Measurements from ENCODE around the gene SH3RF3.

The SH3RF3 gene

DNA sequence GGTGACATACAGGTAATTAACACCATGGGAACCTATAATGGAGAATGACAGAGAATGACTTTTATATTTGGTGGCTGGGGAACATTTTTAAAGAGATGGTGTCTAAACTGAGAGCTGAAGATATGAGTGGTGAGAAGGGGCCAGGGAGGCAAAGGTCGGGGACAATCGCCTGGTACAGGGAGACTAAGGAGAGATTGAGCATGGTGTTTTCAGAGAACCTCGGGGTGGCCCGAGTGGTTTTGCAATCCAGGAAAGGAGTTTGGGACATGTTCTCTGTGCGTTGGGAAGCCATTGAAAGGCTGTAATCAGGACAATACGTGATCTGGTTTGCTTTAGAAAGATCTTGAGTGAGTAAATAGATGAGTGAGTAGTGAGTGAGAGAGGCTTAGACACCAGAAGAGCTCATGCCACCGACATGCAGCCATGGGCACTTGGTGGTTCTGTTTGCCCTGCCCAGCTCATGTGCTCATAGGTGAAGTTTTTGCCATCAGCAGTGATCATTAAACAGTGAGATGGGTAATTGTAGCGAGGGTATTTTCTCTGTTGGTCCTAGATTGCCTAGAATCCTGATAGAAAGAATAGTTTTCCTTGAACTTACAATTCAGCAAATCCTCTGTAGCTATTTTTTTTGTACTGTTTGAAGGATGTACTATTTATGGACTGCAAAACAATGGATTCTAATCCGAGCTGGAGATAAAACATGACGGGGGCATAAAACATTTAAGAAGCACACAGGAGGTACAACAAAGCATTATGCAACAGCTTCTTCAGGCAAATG lies 114.7 kb downstream of the SH3RF3 start:
- DNase-seq (ENCODE audit: low read depth), result no peak

DNA sequence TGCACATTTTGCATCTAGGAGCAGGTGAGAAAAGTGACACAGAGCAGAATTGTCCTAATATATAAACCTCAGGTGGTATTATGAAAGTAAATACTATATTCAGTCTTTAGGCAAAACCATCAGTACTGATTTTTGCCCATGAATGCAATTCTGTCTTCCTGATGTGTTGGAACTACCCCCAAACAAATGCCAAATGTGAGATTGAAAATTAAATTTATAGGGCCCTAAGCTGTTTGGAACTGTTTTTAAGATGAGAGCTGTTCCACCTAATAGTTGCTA lies 115.2 kb downstream of the SH3RF3 start:
- DNase-seq (ENCODE audit: low read depth), result no peak

- DNase-seq (ENCODE audit: low read depth), result no peak
Measured at GRCh38 chr2:109244750-109245382, 115.9 kb downstream of the SH3RF3 start.

- no peak for DNase-seq (ENCODE audit: low read depth)
Measured at GRCh38 chr2:109246176-109246575, 117.2 kb downstream of the SH3RF3 start.

- no peak for DNase-seq (ENCODE audit: low read depth)
Measured at GRCh38 chr2:109246616-109247015, 117.6 kb downstream of the SH3RF3 start.

- DNase-seq (ENCODE audit: low read depth), result no peak
Measured at GRCh38 chr2:109247340-109247739, 118.3 kb downstream of the SH3RF3 start.

- no peak for DNase-seq (ENCODE audit: low read depth)
Measured at GRCh38 chr2:109247812-109248211, 118.8 kb downstream of the SH3RF3 start.

DNA sequence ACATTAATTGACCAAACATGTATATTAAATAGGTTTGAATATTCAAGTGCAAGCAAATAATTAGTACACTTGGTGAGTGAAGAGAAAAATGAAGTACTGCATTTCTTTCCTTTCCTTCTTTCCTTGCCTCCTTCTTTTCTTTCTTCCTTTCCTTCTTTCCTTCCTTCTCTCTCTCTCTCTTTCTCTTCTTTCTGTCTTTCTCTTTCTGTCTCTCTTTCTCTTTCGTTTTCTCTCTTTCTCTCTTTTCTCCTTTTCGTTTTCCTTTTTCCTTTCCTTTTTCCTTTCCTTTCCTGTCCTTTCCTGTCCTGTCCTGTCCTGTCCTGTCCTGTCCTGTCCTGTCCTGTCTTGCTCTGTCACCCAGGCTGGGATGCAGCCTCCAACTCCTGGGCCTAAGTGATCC lies 119.6 kb downstream of the SH3RF3 start:
- DNase-seq (ENCODE audit: low read depth), result no peak

DNA sequence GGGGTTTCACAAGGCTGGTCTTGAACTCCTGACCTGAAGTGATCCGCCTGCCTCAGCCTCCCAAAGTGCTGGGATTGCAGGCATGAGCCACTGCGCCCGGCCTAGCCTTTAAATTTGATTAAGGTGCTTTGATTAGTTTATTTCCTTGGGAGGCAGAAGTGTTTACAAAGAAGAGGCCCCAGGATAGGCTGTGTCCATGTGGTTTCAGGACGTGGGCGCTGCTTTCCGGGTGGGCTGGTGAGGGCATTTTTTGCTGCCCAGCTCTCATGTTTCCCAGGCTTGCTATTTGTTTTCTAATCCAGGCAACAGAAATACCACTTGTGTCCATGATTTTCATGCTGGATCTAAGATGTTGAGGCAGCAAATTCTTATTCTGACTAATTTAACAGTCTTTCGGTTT lies 124.2 kb downstream of the SH3RF3 start:
- DNase-seq (ENCODE audit: low read depth), result no peak

DNA sequence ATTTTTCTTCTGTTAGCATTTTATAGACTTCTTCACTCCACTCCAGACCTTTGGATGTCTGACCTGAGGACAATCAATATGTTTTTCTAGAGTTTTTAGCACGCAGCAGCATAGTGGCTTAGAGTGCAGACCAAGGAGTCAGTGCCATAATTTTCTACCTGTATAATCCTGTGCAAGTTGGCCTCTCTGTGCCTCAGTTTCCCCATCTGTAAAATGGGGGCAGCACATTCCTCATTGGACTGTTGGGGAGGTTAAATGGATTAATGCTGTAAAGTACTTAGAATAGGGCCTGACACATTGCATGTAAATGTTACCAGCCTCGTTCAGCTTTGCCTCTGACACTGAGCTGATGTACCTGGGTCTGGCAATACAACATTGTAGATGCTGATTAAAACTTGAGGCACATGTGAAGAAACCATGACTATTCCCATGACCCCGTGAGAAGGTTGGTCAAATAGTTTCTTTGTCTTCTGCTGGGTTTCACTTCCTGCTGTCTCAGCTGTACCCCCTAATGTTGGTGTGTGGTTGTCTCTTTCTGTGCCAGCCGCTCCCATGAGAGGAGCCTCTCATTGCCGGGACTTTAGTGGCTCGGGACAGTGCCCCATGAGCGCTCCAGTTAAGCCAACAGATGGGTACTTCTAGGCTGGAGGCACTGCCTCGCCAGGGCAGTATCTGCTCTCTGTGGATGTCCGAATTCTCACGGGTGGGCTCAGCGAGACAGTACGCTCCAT lies 125.3 kb downstream of the SH3RF3 start:
- no peak for DNase-seq (ENCODE audit: low read depth)

- no peak for DNase-seq (ENCODE audit: low read depth)
Measured at GRCh38 chr2:109255654-109256053, 126.6 kb downstream of the SH3RF3 start.

- DNase-seq (ENCODE audit: low read depth), result no peak
Measured at GRCh38 chr2:109256111-109256510, 127.1 kb downstream of the SH3RF3 start.

DNA sequence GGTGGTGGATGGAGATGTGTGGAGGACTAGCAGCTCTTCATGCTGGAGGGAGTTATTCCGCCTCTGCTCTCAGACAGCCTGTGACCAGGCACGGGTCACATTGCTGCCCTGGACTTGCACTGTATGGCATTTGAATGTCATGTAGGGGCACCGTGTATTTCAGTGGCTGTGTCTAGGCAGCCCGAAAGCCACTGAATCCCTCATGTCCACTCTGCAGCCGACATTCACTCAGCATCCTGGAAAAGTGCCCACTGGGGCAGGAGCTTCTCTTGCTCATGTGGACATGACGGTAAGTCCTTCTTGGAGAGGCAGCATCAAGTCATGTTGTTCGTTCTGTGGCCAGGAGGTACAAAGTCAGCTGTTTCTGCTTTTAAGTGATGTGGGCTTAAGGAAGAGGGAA lies 127.9 kb downstream of the SH3RF3 start:
- no peak for DNase-seq (ENCODE audit: low read depth)

DNA sequence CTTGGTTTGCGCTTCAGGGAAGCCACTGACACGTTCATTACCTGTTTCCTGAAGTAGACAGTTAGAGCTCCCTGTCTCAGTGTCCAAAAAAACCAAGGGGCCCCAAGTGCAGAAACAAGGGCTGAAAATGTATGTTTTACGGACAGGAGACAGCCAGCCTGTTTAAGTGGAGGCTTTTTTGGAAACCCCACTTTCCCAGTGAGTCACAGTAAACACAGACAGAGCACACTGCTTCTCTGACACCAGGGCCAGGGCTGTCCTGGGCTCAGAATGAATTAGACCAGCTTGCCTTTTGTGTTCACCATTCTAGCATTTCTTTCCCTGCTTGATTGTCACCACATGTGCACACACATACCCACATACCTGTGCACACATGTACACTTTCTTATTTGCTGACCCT lies 128.6 kb downstream of the SH3RF3 start:
- no peak for DNase-seq (ENCODE audit: low read depth)

DNA sequence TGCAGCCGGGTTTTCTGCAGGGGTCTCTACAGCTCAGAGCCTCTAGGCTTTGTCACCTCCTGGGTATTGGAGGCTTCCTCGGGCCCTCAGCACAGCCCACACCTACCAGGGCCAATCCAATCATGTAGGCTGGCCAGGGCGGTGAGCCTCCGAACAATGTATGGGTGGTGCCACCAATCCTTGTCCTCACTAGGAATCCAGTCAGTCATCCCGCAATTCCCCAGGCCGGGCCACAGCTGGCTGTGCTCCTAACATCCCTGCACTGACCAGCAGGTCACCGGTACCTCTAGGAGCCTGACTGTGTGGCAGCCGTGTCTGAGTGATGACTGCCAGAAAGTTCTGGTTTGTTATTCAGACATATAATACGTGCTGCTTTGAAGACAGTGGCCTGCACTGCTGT lies 129.4 kb downstream of the SH3RF3 start:
- DNase-seq (ENCODE audit: low read depth), result no peak

DNA sequence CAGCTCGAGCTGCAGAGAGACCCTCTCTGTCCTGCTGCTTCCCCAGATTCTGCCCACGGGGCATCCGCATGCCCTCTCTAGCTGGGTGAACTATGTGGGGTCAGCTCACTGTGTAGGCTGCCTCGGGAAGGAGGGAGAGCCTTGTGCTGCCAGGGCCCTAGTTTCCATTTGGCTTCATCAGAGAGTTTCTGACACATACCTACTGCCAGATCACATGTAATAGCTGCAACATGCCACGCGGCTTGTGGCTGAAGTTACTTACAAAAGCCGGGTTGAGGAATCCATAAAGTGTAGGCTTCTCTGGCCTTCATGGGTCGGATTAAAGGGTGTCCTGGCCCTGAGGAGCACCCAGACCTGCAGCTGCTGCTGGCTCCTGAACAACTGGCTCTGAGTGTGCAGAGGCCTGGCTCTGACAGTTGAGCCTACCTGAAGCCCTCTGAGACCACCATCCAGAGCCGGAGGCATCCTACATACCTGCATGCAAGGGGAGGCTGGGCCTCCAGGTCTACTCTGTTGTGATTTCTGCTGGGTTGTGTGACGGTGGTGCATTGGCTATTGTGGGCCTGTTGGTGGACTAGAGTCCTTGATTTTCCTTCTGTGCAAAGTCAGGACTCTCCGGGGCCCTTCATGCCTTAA lies 130.0 kb downstream of the SH3RF3 start:
- DNase-seq (ENCODE audit: low read depth), result no peak

DNA sequence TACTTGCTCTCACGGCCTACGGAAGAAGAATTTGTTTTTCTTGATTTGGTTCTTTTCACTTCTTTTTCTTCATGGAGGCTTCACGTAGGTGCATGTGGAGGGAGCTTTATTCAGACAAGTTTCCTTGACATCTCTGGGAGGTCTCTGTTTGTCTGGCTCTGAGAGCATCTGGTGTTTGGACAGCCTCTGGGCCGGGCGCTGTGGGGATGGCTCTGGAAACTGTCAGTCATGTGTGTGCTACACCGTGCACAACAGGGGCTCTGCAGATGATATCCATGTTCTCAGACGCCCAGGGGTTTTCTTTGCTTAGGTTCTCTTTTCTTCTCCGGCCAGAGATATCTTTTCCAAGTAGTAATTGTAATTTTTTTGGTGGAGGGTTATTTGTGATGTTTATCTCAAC lies 130.7 kb downstream of the SH3RF3 start:
- DNase-seq (ENCODE audit: low read depth), result no peak

DNA sequence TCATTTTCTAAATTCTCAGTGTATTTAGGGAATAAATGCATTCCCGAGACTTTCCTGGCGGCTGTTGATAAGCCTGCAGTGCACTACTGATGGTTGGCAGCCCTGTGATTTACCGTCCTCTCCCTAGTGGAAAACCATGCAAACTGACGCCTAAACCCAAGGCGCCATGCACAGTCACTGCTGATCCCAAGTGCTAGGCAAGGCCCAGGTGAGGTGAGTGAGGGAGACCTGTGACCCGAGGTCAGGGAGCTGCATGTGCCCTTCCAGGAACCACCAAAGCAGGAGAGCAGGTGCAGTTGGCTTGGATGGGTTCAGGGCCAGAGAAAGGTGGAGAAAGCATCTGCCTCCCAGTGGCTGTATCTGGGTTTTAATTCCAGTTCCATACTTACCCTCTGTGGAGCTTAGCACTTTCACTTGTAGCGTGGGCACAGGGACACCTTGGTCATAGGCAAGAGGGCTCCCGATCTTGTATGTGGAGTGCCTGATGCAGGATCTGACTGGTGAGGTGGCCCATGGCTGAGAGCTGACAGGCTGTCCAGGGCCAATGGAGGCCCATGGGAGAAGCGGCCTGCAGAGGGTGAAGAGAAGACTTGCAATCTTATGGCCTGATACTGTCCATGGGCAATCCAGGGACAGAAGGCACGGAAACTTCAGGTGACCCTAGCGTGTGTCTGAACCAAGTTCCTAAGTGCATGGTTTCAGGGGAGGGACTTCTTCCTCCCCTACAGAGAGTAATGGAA lies 131.3 kb downstream of the SH3RF3 start:
- no peak for DNase-seq (ENCODE audit: low read depth)

DNA sequence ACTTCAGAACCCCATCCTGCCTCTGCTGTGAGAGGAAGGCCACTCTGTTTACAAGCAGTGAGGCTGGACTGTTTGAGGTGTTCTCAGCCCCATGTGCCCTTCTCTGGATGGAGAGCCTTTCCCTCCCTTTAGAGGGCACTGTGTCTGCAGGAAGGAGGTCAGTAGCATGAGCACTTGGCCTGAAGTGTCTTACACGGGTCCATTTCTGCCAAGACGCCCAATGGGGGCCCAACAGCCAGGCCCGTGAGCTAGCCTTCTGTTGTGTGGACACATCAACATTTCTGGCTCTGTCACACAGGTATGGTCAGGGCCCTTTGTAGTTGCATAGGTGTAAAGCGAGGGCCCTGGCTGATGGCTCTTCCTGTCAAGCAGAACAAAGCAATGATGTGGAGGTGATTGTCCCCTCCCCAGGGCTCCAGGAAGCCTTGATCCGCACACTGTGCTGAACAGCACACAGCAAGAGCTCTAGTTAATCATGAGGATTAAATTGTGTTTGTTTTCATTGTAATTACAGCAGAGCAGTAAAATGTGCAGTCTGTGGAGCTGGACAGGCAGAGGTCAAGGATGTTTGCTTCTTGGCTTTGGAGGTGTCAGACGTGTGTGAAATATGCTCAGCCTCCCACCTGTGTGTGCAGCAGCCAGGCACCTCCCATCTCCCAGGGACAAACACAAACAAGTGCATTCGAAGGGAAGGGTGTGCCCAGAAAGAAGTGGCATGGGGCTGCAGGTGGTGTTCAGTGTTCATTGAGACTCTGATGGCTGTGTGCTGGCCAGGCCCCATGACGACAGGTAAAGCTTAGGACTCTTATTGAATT lies 132.1 kb downstream of the SH3RF3 start:
- no peak for DNase-seq (ENCODE audit: low read depth)

DNA sequence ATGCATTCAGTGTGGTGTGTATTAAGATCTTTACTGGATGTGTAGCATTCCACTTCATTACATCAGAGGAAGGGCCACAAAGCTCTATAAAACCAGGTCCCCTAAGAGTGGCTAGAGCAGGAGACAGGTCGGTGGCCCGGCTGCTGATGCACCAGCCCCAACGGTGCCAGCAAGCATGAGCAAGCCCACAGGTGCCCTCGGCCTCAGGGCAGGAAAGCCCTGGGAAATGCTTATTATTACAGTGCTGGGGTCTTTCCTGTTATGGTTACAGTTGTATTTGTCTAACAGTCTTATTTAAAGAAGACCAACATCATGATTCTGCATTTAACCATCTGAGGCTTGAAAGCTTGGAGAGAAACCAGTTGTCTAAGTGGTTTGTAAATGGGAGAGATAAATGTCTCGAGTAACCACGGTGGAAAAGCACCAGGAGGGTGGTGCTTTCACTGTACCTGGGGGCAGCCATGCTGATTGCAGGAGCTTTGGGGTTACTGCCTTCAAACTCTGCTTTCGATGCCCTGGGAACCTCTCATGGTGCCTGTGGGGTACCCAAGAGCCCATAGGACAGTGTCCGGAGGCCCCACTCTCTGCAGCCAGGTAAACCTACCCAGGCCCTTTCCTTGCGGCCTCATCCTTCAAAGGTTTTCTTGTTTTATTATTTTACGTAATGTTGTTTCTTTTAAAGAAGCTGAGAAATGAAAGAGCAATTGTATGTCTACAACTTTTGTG lies 133.1 kb downstream of the SH3RF3 start:
- DNase-seq (ENCODE audit: low read depth), result no peak

All from non-pigmented ciliary epithelial cell (primary cell).